K562 (cell line): Measurements from ENCODE around the gene SLAIN2. TPM values are rescaled to one million over a fixed set of nuclear protein-coding genes. Genes with fewer than 3 reads are reported as not detected.
"Not testable (repeated sequence)": the region's sequence is repeated elsewhere in the genome, so short reads cannot be mapped to it uniquely, and the experiment has no call there.

Experiments
- ATAC-seq: fragments of 200-7000 bp; cut with Tn5 transposase; 3 replicates; pipeline ENCODE4 v1.9.1; 2020; ENCODE audit warnings: moderate library complexity
- BruUV-seq: library from RNA; stranded (reverse); fragments of 400-500 nt; replicated peaks from 2 replicates; lab custom pipeline; 2021; lab: Mats Ljungman, UMichigan
- CTCF ChIA-PET: fragments of 300-600 bp; formaldehyde crosslinking; extraction: SDS; loops from one replicate; lab custom pipeline; 2021; ENCODE audit warnings: low intra/inter-chr PET ratio; lab: Yijun Ruan, JAX
- POLR2A ChIA-PET: fragments of 300-600, 350-650 bp; sonication (Branson Sonifier 250); formaldehyde crosslinking; extraction: SDS; loops from one replicate; lab custom pipeline; 2021; ENCODE audit warnings: antibody characterized with exemption, inconsistent platforms; lab: Yijun Ruan, JAX
- DNase-seq, 4 experiments: peaks; one replicate each; pipeline versions ENCODE4 v3.0.0 to v3.0.0-alpha.2; 2011 to 2018; ENCODE audit warnings: low spot score in 3 of 4, mixed read lengths in 3 of 4; ENCODE audit errors: extremely low read depth in 1 of 4
- FAIRE-seq: peaks from 2 replicates; lab custom pipeline; 2011; peaks lifted over from hg19 to GRCh38; lab: Jason Lieb, UNC
- H2AFZ ChIP-seq: 2 replicates; pipeline ENCODE4 v1.6.0; 2011; ENCODE audit warnings: low read depth, low read length, control low read depth, inconsistent platforms
- H3K27ac ChIP-seq: fragments of 200-600 bp; 3 replicates; pipeline ENCODE4 v1.8.0; 2011; ENCODE audit warnings: low read depth, mild to moderate bottlenecking, control low read depth, inconsistent platforms, low read length, moderate library complexity, mixed read lengths; ENCODE audit errors: extremely low read depth
- H3K27me3 ChIP-seq, 2 experiments: fragments of 300-600 bp in 1 of 2; 2 replicates in 1 of 2; 3 replicates in 1 of 2; pipeline versions ENCODE4 v1.6.0 to v1.8.0; 2011; ENCODE audit warnings: inconsistent platforms in 2 of 2, low read length in 2 of 2, mild to moderate bottlenecking in 1 of 2, mixed read lengths in 1 of 2, moderate library complexity in 1 of 2; ENCODE audit not compliant: control insufficient read depth in 2 of 2, insufficient read depth in 2 of 2
- H3K36me3 ChIP-seq: fragments of 300-600 bp; 3 replicates; pipeline ENCODE4 v1.8.0; 2011; ENCODE audit warnings: mild to moderate bottlenecking, low read length, inconsistent platforms; ENCODE audit not compliant: control insufficient read depth, insufficient read depth
- H3K4me1 ChIP-seq, 2 experiments: fragments of 200-600 bp in 1 of 2; replicated peaks in 1 of 2; 2 replicates in 1 of 2; 3 replicates in 1 of 2; pipeline versions ENCODE4 v1.5.1 to v1.8.0; 2011; ENCODE audit warnings: inconsistent platforms in 2 of 2, low read length in 2 of 2, mild to moderate bottlenecking in 1 of 2, mixed read lengths in 1 of 2, moderate library complexity in 1 of 2; ENCODE audit not compliant: control insufficient read depth in 2 of 2, insufficient read depth in 2 of 2
- H3K4me2 ChIP-seq: 2 replicates; pipeline ENCODE4 v1.6.1; 2011; ENCODE audit warnings: low read length, control low read depth, inconsistent platforms, mixed read lengths; ENCODE audit not compliant: insufficient read depth
- H3K4me3 ChIP-seq: fragments of 200-600 bp; sonication (generic), shearing (Covaris generic); 2 replicates; pipeline ENCODE4 v1.5.1; 2016; ENCODE audit warnings: control low read depth, inconsistent platforms
- H3K79me2 ChIP-seq: fragments of 200-600 bp; 3 replicates; pipeline ENCODE4 v1.8.0; 2011; ENCODE audit warnings: low read length, inconsistent platforms; ENCODE audit not compliant: control insufficient read depth, insufficient read depth
- H3K9ac ChIP-seq, 2 experiments: 2 replicates each; pipeline versions ENCODE4 v1.6.0 to v1.6.1; 2011; ENCODE audit warnings: low read depth in 2 of 2, low read length in 2 of 2, control low read depth in 1 of 2, inconsistent platforms in 1 of 2, mild to moderate bottlenecking in 1 of 2, mixed read lengths in 1 of 2; ENCODE audit not compliant: insufficient read depth in 1 of 2
- H3K9me1 ChIP-seq: one replicate; pipeline ENCODE4 v1.6.0; 2011; ENCODE audit warnings: inconsistent platforms, mild to moderate bottlenecking, low read length, moderate library complexity; ENCODE audit not compliant: control insufficient read depth, insufficient read depth
- H3K9me3 ChIP-seq: replicated peaks from 2 replicates; pipeline ENCODE4 v1.5.1; 2011; ENCODE audit warnings: low read depth, low read length, inconsistent platforms; ENCODE audit not compliant: control insufficient read depth, insufficient read depth
- H4K20me1 ChIP-seq: replicated peaks from 2 replicates; pipeline ENCODE4 v1.6.1; 2011; ENCODE audit warnings: low read length, inconsistent platforms, mixed read lengths; ENCODE audit not compliant: control insufficient read depth, insufficient read depth
- CAMTA2 ChIP-seq: fragments of 250-450 bp; sonication (Bioruptor Pico); conservative IDR thresholded peaks from 2 replicates; pipeline ENCODE4 v1.5.1; 2022
- FOXJ3 ChIP-seq: sonication (generic); formaldehyde crosslinking; IDR thresholded peaks from 2 replicates; pipeline ENCODE4 v1.4.0; 2020; ENCODE audit warnings: mild to moderate bottlenecking, missing genetic modification reagents
- POLR2AphosphoS2 ChIP-seq: IDR thresholded peaks from 2 replicates; pipeline ENCODE4 v1.6.1; 2012; ENCODE audit warnings: low read length, improper control_type of control experiment
- WGBS: fragments of 100-300 bp; shearing (Covaris generic); methylation state at CpG from one replicate; pipeline ENCODE4 v1.1.6; 2016; ENCODE audit warnings: low coverage, mixed read lengths; ENCODE audit not compliant: insufficient coverage; ENCODE audit errors: missing lambda C conversion rate; 5-methylcytosine and 5-hydroxymethylcytosine counted together
- in situ Hi-C: fragments of 300-500 bp; cut with MboI; formaldehyde crosslinking; loops from 4 replicates; pipeline ENCODE4 v1.15.0; 2018; ENCODE audit warnings: inconsistent platforms, mixed read lengths
- intact Hi-C: fragments of 100-400 bp; cut with micrococcal nuclease; formaldehyde crosslinking; loops from 2 replicates; pipeline ENCODE4 v1.14.2; 2022
- polyA plus RNA-seq, 8 experiments: library from polyadenylated mRNA; depleted of rRNA in 4 of 8; stranded (reverse) in 5 of 8; unstranded in 3 of 8; fragments of >200 nt; fragmentation: Nextera tagmentation in 2 of 8; fragmentation: Illumina TruSeq in 1 of 8; extraction: Ambion mirVana in 2 of 8; extraction: Trizol in 1 of 8; gene quantifications; 2 replicates each; pipeline versions ENCODE4 v1.2.1 to v1.2.3, GENCODE V29; 2011 to 2014; ENCODE audit warnings: inconsistent platforms in 1 of 8, missing spikeins in 1 of 8
- total RNA-seq, 7 experiments: library from RNA; depleted of rRNA in 6 of 7; stranded (reverse); fragments of >200 nt in 6 of 7; fragmentation: Illumina TruSeq in 2 of 7; extraction: Trizol in 2 of 7; gene quantifications; 2 replicates each; pipeline versions ENCODE4 v1.2.1 to v1.2.3, GENCODE V29; 2011 to 2021; ENCODE audit warnings: low replicate concordance in 1 of 7

The SLAIN2 gene
- total and polyA plus RNA-seq, 9 of the 15 experiments (the other 6 are each of a cell fraction or from before 2014, with no cell fraction given) = 3.5 to 116 (median 35.0) TPM

GRCh38 chr4:48340965-48341775 is at the start of gene SLAIN2 (continued):
- 0 out of 2 replicates have a peak, but pooled peaks have one; percentile 31 for TF ChIP-seq POLR2AphosphoS2
- no peak for TF ChIP-seq FOXJ3 (CRISPR knock-in tag)
- TF ChIP-seq CAMTA2 = 0 out of 2 replicates have a peak, but pooled peaks have one; percentile 60

- intact Hi-C loops = loop anchor here (5.0 kb wide), 1 partner anchor 165 kb away; no protein-coding TSS in a partner anchor
- H3K4me3 ChIP-seq, ATAC-seq, H3K4me2 ChIP-seq, H3K27ac ChIP-seq, H3K9ac ChIP-seq, H2AFZ ChIP-seq, BruUV-seq, FAIRE-seq, H3K36me3 ChIP-seq, POLR2A ChIA-PET, H3K79me2 ChIP-seq, H4K20me1 ChIP-seq, DNase-seq, H3K4me1 ChIP-seq, H3K27me3 ChIP-seq, in situ Hi-C loops, H3K9me1 ChIP-seq, H3K9me3 ChIP-seq, CTCF ChIA-PET: not testable (repeated sequence)
- 88% methylated on average over 16 of the region's 40 CpGs for WGBS
Observed at GRCh38 chr4:48292218-48292790, 49.0 kb upstream of the SLAIN2 start.
